Suprapubic skin (tissue), 4 donors: ENCODE data around the gene NOXO1. TPM values are rescaled to one million over a fixed set of nuclear protein-coding genes. Genes with fewer than 3 reads are reported as not detected.
"Not testable (repeated sequence)": the region's sequence is repeated elsewhere in the genome, so short reads cannot be mapped to it uniquely, and the experiment has no call there.

Source experiments
- DNase-seq, 2 donors: peaks; one replicate each; pipeline ENCODE4 v3.0.0-alpha.2; 2019; ENCODE audit warnings: low spot score in 2 of 2
- H3K27ac ChIP-seq: fragments of 200-600 bp; sonication (generic); one replicate; pipeline ENCODE4 v1.5.1; 2019
- H3K27me3 ChIP-seq: fragments of 200-600 bp; sonication (generic); one replicate; pipeline ENCODE4 v1.5.1; 2019
- H3K36me3 ChIP-seq: fragments of 200-600 bp; sonication (generic); one replicate; pipeline ENCODE4 v1.5.1; 2019
- H3K4me1 ChIP-seq: fragments of 200-600 bp; sonication (generic); one replicate; pipeline ENCODE4 v1.5.1; 2019
- H3K4me3 ChIP-seq: fragments of 200-600 bp; sonication (generic); one replicate; pipeline ENCODE4 v1.5.1; 2019; ENCODE audit warnings: mild to moderate bottlenecking
- H3K9me3 ChIP-seq: fragments of 200-600 bp; sonication (generic); one replicate; pipeline ENCODE4 v1.5.1; 2019
- EP300 ChIP-seq: sonication (generic); formaldehyde crosslinking; IDR thresholded peaks from one replicate; pipeline ENCODE4 v1.6.1; 2017; ENCODE audit warnings: antibody characterized with exemption
- POLR2A ChIP-seq, 2 donors: fragments of 450-650 bp; IDR thresholded peaks; one replicate each; pipeline ENCODE4 v1.6.1; 2017; ENCODE audit warnings: antibody characterized with exemption in 2 of 2, mild to moderate bottlenecking in 2 of 2, moderate library complexity in 2 of 2
- POLR2AphosphoS5 ChIP-seq, 3 donors: sonication (generic); formaldehyde crosslinking; IDR thresholded peaks; one replicate each; pipeline ENCODE4 v1.6.1; 2017; ENCODE audit warnings: antibody characterized with exemption in 3 of 3
- WGBS: methylation state at CpG from one replicate; pipeline ENCODE4 v1.1.5; 2018; 5-methylcytosine and 5-hydroxymethylcytosine counted together
- total RNA-seq, 4 donors: library from RNA; depleted of rRNA; stranded (reverse); fragments of >200 nt; gene quantifications; one replicate each; pipeline ENCODE4 v1.1.0, GENCODE V29; 2016
- TF ChIP-seq, protein P1 (sequence below), 2 donors: fragments of 200-600 bp in 1 of 2; fragments of 450-650 bp in 1 of 2; sonication (generic) in 1 of 2; IDR thresholded peaks; one replicate each; pipeline ENCODE4 v1.5.1; 2016 to 2019; ENCODE audit warnings: antibody characterized with exemption in 2 of 2, mild to moderate bottlenecking in 1 of 2, moderate library complexity in 1 of 2

The NOXO1 gene
- total RNA-seq, 4 donors from 2014 or later, result 1.1 to 3.1 (median 2.0) TPM; not detected in 1

DNA sequence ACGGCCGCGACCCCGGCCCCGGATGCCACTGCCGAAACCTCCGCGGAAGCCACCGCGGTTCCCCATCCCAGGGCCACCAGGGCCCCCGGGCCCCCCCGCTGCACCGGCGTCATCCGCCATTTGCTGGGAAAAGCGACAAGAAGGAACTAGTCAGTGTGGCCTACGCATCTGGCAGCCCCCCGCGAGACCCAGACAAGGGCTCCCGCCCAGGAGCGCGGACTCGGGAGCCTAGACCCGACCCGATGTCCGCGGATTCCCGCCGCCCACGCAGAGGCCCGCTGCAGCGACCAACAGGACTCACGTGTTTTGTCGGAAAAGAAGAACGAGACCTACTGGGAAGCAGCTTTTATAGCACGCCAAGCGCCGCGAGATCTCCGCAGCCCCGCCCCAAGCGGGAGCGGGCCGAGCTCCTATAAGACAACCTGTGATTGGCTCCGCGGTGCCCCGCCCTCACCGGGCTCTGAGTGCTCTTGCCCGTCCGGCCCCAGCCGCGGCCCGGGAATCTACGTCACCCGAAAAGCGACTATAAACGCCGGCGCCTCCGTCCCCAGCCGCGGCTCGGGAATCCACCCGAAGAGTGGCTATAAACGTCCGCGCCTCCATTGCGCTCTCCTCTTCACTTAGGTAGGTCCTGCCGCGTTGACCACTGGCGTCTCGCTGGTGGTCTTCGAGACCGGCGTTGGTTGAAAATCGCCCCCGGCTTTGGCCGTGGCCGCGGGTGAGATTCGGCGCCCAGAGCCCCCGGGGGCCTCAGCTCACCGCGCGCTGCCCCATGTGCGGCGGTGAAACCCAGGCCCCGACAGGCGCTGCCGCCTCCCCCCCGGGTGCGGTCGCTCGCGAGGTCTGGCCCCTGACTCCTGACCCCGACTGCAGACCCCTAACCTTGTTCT is 16.5 kb downstream of the NOXO1 start, which contains the start of gene RPS2:
Gene RPS2, minus strand, starts transcription at position 321 of the 890 bp plus-strand sequence. Its CDS starts 201 bp downstream, at position 120.
- 0% methylated on average over 27 of the region's 97 CpGs for WGBS
- DNase-seq, result peak; percentile 99 to 100
- peak within 1 kb of the TSS; percentile 98 for H3K4me3 ChIP-seq
- H3K27ac ChIP-seq, result peak within 1 kb of the TSS; percentile 96
- peaks cover 23% of the 10 kb centered on the region for H3K36me3 ChIP-seq
- H3K4me1 ChIP-seq, result peaks cover 46% of the 10 kb centered on the region
- no peaks in the 10 kb centered on the region for H3K27me3 ChIP-seq
- TF ChIP-seq POLR2A (IDR thresholded peaks at IDR 0.05) (peak; percentile 93 to 94), EP300 (no peak), POLR2AphosphoS5 (IDR thresholded peaks at IDR 0.05) (peak; percentile 96 to 100 (median 99))
- TF ChIP-seq, protein P1, sequence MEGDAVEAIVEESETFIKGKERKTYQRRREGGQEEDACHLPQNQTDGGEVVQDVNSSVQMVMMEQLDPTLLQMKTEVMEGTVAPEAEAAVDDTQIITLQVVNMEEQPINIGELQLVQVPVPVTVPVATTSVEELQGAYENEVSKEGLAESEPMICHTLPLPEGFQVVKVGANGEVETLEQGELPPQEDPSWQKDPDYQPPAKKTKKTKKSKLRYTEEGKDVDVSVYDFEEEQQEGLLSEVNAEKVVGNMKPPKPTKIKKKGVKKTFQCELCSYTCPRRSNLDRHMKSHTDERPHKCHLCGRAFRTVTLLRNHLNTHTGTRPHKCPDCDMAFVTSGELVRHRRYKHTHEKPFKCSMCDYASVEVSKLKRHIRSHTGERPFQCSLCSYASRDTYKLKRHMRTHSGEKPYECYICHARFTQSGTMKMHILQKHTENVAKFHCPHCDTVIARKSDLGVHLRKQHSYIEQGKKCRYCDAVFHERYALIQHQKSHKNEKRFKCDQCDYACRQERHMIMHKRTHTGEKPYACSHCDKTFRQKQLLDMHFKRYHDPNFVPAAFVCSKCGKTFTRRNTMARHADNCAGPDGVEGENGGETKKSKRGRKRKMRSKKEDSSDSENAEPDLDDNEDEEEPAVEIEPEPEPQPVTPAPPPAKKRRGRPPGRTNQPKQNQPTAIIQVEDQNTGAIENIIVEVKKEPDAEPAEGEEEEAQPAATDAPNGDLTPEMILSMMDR (IDR thresholded peaks at IDR 0.05), result no peak
- H3K9me3 ChIP-seq, result no peaks in the 10 kb centered on the region

DNA sequence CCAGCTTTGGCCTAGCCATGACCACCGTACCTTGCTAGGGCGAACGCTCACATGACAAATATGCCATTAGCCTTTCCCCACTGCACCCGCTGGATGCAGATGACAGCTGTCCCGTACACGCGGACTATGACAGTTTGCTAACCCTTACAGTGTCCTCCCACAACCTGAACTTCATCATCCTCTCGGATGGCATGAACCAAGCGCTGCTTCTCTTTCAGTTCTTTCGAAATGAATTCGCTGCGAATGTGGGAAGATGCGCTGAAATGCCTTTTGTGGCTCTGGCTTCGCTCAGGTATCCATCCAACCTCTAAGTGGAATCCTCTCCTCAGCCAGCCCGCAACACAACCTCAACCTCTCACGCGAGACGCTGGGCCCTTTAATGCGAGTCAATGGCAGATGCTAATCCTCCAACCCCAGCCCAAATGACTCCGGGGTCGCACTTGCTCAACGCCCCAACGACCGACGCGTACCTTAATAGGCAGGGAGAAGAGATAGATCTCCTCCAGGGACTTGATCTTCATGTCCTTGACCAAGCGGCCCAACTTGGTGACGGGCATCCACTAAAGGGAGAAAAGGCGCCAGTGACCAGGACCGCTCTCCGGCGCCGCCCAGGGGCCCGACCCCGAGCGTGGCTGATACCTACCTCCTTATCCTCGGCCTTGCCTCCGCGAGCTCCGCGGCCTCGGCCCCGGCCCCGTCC is 17.3 kb downstream of the NOXO1 start:
- TF ChIP-seq, protein P1 (IDR thresholded peaks at IDR 0.05), result no peak
- TF ChIP-seq POLR2AphosphoS5 (IDR thresholded peaks at IDR 0.05) (no peak), EP300 (no peak), POLR2A (IDR thresholded peaks at IDR 0.05) (no peak)
- peak overlapping the region; percentile 96 for H3K27ac ChIP-seq
- no peaks in the 10 kb centered on the region for H3K9me3 ChIP-seq
- WGBS, result 26% methylated on average over 25 of the region's 44 CpGs
- peaks cover 49% of the 10 kb centered on the region for H3K4me1 ChIP-seq
- no peaks in the 10 kb centered on the region for H3K27me3 ChIP-seq
- DNase-seq, result no peak
- peaks cover 23% of the 10 kb centered on the region for H3K36me3 ChIP-seq
- H3K4me3 ChIP-seq, result peak overlapping the region; percentile 98

DNA sequence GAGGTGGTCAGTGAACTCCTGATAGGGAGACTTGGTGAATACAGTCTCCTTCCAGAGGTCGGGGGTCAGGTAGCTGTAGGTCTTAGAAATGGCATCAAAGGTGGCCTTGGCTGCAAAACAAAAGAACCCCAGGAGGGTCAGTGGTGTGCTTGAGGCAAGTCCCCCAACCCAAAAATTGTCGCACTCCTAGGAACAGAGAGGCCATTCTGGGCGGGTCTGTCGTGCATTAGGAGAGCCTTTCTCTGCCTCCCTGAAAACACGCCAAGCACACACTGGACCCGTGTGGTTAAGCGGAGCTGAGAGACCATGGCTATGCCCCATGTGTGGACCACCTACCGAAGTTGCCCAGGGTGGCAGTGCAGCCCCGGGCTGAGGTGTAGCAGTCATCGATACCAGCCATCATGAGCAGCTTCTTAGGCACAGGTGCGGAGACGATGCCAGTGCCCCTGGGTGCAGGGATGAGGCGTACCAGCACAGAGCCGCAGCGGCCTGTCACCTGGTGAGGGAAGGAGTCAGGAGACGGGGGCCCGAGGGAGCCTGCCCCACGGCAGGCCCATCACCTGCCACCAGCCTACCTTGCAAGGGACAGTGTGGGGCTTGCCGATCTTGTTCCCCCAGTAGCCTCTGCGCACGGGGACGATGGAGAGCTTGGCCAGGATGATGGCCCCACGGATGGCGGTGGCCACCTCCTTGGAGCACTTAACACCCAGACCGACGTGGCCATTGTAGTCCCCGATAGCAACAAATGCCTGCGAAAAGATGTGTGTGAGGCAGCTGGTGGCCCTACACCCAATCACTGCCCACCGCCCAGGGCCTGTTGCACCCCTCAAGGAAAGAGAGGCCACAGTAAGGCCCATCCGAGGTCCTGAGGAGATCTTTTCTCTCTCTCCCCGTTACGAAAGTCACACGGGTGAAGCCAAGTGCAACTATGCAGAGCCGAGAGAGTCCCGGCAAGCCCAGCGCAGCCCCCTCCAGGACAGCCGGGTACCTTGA is 18.8 kb downstream of the NOXO1 start:
- not testable (repeated sequence) for H3K27ac ChIP-seq
- Histone ChIP-seq H3K4me3 (peak overlapping the region; percentile 7), H3K4me1 (peaks cover 53% of the 10 kb centered on the region)

DNA sequence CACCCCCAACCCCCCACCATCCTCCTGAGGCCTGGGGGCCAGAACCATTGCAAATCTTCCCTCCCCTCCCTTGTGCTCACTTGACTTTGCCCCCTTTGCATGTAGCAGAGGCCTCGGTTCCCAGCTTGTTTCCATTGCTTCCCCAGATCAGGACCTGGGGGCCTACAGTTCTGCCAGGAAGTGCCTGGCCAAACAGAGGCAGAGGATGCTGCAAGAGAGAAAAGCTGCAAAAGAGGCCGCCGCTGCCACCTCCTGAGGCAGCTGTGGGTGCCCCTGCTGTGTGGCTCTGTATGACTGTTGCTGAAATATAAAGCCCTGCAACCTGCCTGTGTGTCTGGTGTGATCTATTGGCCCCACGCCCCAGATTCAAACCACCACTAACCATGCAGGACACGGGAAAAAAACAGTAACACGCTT is 19.6 kb downstream of the NOXO1 start:
- Histone ChIP-seq H3K27me3 (no peaks in the 10 kb centered on the region), H3K36me3 (peaks cover 23% of the 10 kb centered on the region), H3K4me1 (peaks cover 53% of the 10 kb centered on the region), H3K27ac (no peak overlapping the region), H3K9me3 (no peaks in the 10 kb centered on the region), H3K4me3 (no peak overlapping the region)
- DNase-seq, result no peak
- TF ChIP-seq POLR2AphosphoS5 (IDR thresholded peaks at IDR 0.05), result no peak
- no peak for TF ChIP-seq EP300
- no peak for TF ChIP-seq POLR2A (IDR thresholded peaks at IDR 0.05)
- TF ChIP-seq, protein P1 (IDR thresholded peaks at IDR 0.05), result no peak
- WGBS, result 63% methylated on average over 5 of the region's 6 CpGs

More for the DNA sequence above, 18.8 kb downstream of the NOXO1 start:
- 90% methylated on average over 28 of the region's 37 CpGs for WGBS
- not testable (repeated sequence) for H3K27me3 ChIP-seq, DNase-seq, H3K9me3 ChIP-seq
- H3K36me3 ChIP-seq, result peaks cover 23% of the 10 kb centered on the region
